GM18858 (cell line): ENCODE measurements around the gene SSTR3.

ENCODE experiments used
- ATAC-seq: cut with Tn5 transposase; IDR thresholded peaks from one replicate; pipeline ENCODE4 v1.9.1; 2021; ENCODE audit not compliant: unreplicated experiment

The SSTR3 gene

GRCh38 chr22:37154925-37155712 is 57.2 kb downstream of the SSTR3 start:
- no peak for ATAC-seq
